ENCODE results near the gene C1RL.
"Not testable (repeated sequence)": the region's sequence is repeated elsewhere in the genome, so short reads cannot be mapped to it uniquely, and the experiment has no call there.

C1RL gene

DNA sequence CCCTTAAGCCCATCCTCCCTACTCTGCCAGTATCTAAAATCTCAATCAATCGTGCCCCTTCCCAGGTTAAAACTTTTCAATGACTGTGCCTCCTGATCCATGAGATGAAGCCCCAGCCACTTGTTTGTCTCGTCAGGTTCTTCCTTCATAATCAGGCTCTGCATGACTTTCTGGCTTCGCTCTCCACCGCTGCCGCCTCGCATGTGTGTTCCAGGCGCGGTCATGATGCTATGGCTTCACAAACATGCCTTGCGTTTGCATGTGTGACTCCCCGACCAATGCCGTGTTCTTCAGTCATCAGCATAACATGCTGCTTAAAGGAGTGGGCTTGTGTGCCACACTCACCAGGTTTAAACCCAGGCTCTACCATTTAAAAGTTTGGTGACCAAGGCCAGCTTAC lies 5.0 kb upstream of the C1RL start:
- DNase-seq = no peak

DNA sequence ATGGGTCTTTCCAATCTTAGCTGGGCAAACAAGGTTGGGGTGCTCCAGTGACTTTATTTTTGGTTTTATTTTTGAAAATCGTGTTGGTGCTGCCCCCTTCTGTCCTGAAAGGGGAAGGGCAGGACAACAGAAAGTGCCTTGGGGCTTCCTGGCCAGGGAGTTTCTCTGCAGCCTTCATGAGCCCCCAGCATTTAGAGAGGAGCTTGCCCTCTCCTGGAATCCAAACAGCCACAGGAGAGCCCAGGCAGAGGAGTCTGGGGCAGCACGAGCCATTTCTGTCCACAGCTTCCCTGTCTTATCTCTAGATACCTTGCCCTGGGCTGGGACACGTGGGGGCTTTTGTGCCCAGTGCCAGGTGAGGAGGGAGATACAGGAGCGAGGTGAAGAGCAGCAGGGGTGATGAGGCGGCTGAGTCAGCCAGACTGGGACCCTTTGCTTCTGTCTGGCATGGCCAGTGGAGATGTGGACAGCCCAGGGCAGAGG lies 4.4 kb upstream of the C1RL start:
- no peak for DNase-seq

DNA sequence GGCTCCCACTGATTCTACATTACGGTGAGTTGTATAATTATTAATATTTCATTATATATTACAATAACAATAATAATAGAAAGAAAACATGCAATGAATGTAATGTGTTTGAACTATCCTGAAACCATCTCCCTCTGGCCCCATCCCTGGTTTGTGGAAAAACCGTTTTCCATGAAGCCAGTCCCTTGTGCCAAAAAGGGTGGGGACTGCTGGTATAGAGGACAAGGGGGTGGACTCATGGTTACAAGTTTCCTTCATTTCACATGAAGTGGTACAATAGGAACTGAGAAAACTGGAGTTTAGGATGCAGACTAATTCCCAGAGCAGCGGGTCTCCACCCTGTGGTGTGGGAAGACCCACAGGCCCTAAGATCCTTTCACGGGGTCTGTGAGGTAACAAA lies 3.0 kb upstream of the C1RL start:
- DNase-seq = no peak

DNA sequence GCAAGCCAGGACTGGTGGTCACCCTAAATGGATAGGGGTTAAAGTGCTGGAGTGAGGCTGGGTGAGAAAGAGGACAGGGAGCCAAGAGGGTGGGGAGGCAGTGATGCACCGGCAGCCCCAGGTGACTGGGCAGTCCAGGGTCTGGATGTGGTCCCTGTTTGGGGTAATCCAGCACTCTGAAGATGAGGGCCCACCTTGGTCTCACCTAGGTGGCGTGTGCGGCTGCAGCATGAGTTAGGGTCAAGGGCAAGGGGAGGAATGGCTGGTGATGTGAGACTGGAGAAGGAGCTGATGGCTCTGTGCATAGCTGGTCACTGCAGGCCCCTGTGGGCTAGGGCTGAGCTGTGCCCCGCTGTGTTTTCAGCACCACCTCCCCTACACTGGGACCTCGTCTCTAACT lies 1.6 kb upstream of the C1RL start:
- DNase-seq = no peak

DNA sequence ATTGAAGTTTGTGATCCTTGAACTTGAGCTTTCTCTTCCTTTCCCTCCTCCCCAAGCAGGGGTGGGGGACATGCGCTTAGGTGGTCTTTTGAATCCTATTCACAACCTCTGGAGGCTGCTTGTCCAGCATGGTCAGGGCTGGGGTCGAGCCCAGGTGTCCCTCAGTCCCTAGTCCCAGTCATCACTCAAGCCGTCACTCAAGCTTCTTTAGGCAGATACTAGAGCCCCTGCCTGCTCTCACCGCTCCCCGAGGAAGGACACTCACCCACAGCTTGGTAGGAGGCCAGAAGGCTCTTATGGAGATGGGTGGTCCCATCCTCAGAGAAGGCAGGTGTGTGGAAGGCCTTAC lies 532 bp upstream of the C1RL start:
- DNase-seq = no peak

DNA sequence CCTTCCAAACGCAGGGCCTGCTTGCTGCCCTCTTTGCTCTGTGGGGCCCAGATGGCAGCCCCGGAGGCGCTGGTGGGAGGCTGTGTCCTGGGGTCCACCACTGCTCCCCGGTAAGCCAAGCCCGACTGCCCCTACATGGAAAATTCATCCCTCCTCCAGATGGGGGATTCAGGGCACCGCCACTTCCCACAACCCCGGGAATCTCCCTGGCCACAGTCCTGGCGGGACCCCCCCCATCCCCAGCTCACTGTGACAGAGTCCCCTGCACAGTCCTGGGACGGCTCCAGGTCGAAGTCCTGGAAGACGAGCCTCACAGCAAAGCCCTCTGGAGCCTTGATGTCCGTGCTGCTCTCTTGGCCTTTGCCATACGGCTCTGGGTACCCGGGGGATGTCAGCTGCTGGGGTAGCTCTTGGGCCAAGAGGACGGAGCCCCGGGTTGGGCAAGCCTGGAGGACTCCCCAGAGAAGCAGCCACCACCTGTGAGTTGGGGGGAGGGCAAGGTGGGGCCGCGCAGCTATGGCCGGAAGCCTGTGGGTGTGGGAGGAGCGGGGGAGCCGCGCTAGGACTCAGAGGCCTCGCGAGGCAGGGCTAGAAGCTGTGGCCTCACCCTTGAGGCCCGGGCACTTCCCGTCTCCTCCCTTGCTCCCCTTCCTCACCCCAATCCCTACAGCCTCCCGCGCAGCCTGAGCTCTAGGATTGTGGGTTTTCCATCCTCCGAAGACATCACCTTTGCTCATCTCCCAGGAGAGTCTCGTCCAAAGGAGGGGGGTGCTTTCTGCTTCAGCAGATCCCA lies 815 bp downstream of the C1RL start:
- DNase-seq = peak; percentile 80

DNA sequence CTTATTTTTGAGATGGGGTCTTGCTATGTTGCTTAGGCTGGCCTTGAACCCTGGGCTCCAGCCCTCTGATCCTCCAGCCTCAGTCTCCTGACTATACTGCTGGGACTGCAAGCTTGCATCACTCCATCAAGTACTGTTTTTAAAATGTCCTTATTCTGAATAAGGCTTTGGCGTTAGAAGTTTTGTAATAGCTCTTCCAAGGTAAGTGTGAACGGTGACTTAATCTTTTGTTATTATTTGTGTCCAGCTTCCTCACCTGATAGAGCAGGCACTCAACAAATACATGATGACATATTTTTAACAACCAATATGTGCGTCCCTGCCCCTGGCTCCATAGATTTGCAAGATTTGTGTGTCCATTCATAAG lies 1.4 kb downstream of the C1RL start:
- no peak for DNase-seq

DNA sequence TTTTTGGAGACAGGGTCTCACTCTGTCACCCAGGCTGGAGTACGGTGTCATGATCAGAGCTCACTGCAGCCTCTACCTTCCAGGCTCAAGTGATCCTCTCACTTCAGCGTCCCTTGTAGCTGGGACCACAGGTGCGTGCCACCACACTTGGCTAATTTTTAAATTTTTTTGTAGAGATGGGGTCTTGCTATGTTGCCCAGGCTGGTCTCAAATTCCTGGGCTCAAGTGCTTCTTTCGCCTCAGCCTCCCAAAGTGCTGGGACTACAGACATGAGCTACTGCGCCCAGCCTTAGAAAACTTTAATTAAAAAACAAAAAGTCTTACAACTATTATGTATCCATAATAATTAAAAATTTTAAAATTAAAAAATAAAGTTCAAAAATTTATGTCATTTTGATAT lies 1.8 kb downstream of the C1RL start:
- DNase-seq = not testable (repeated sequence)

DNA sequence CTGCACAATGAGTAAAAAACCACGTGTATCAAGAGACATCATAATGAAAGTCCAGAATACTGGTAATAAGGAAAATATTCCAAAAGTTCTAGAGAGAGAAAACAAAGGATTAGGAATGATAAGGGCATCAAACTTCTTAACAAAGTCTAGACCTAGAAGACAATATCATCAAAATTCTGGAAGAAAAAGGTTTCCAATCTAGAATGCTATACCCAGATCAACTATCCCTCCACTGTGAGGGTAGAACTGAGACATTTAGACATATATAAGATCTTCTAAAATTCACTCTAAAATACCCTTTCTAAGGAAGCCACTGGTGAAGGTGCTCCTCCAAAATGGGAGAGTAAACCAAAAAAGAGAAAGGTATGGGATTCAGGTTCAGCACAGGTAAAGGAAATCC lies 2.9 kb downstream of the C1RL start:
- DNase-seq = no peak

DNA sequence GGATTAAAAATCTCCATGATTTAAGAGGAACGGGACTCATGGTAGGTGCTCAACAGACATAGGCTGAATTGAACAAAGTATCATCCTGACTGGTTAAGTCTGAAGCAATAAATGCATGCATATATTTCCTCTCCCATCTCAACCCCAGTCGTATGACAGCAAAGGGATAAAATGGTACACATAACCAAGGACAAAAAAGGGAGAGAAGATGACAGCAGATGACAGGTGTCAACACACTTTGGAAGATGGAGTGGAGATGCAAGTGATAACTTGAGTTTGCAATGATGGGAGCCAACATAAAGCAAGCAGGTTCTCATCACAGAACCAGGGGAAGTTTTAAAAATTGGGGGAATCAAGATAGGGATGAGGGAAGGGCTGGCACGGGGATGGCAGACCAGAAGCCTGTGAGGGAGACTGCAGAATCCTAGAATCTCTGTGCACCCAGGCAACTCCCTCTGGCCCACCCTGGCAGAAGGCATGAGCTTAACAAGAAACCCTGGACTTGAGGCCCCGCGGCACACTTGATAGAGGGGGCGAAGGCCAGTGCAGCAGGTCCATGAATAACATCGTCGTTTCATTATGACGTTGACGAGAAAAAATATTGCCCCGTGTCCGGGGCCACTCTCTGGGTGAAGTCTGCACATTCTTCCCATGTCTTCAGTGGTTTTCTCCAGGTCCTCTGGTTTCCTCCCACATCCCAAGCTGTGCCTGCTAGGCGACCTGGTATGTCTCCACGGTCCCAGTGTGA lies 5.0 kb downstream of the C1RL start:
- no peak for DNase-seq

DNA sequence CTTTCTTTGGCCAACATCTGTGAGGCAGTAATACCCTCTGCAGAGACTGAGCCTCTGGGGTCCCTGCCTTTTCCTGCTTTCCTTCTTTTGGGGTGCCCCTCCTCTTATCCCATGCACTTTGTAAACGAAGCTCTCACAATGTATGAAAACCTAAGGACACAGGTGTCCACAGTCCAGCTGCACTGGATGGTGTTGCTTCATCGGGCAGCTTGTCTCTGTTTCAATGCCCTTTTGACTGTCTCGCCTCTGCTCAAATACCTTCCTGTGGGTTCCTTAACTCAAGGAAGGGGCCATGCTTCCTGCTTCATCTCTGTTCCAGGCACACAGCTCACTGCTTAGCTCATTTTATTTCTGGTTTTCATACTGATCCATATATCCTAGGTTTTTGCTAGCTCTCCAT lies 6.4 kb downstream of the C1RL start:
- no peak for DNase-seq

DNA sequence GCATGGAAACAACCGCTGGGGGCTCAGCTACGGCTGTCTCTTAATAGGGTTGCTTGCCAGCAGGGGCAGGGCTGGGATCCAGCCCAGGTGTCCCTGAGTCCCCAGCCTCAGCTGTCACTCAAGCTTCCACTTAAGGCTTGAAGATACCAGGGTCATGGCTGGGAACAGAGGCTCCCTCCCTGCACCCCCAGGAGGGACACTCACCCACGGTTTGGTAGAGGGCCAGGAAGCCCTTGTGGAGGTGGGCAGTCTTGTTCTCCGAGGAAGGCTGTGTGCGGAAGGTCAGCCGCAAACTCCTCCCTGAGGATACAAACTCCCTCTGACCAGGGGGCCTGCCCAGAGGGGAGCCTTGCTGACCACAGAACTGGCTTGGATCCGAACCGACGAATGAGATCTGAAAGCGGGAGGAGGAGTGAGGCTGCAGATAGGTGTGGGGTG lies 7.3 kb downstream of the C1RL start:
- peak; percentile 12 for DNase-seq

DNA sequence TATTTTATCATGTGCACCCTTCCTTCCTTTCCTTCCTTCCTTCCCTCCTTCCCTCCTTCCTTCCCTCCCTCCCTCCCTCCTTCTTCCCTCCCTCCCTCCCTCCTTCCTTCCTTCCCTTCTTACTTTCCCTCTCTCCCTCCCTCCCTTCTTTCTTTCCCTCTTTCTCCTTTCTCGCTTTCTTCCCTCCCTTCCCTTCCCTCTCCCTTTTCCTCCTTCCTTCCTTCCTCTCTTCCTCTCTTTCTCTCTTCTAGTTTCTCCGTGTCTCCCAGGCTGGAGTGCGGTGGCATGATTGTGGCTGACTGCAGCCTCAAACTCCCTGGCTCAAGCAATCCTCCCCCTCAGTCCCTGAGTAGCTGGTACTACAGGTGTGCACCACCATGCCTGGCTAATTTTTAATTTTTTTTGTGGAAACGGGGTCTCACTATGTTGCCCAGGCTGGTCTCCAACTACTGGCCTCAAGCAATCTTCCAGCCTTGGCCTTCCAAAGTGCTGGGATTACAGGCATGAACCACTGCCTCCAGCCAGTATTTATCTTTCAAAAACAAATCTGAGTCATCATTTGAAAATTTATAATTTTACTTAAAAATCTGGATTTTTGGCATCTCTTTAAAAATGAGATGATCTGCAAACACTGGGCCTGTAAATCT lies 7.8 kb downstream of the C1RL start:
- peak; percentile 5 for DNase-seq

DNA sequence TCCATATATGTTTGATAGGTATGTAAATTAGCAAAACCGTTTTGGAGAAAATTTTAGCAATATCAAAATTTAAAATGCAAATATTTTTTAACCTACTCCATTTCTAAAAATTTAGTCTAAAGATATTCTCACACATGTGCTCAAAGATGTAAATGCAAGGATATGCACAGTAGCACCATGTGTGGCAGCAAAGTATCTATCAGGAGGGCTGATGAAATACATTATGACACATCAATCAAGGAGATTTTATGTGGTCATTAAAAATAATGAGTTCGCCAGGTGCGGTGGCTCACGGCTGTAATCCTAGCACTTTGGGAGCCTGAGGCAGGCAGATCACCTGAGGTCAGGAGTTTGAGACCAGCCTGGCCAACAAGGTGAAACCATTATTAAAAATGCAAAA lies 8.8 kb downstream of the C1RL start:
- DNase-seq = no peak

DNA sequence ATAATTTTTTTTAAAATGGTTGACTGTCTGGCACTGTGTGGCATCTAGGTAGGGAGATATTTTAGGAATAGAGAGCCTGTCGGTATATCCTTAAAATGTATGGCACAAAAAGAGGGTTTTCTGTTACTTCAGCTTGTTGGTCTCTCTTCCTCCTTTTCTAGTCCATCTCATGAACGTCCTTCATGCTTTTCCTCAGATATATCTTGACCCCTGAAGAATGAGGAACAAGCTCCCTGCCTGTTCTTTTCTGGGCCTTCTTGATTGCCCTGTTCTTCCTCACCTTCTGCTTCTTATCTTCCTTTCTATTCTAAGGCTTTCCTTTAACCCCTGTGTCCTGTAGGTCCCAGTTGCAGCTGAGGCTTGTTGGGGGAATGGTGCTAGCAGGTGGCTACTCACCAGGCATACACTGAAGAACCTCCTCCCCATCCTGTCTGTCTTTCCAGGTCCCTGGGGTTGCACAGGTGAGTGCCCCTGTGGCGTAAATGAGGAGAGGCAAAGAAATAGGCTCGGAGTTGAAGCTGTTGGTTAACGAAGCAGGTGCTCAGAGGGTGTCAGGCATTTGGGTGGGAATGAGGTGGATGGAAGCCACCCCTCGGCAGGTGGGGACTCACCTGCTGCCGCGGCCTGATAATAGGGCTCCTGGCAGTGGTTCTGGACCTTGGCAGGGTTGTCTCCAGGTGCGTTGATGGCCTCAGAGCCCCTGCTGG lies 9.6 kb downstream of the C1RL start:
- DNase-seq = peak; percentile 6

DNA sequence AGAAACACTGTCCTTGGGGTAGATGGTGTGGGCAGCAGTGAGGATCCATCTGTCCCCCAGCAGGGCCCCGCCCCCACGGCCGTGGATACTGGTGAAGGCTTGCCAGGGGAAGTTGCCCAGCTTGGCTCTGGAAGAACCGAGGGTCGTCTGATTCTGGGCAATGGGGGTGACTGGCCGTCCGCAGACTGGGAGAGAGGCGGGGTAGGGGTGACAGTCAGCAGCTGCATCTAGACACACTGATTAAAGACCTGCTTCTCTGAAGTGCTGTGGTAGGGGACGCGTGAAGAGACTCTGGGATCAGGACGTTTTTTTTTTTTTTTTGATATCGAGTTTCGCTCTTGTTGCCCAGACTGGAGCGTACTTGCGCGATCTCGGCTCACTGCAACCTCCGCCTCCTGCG lies 12.0 kb downstream of the C1RL start:
- DNase-seq = no peak

DNA sequence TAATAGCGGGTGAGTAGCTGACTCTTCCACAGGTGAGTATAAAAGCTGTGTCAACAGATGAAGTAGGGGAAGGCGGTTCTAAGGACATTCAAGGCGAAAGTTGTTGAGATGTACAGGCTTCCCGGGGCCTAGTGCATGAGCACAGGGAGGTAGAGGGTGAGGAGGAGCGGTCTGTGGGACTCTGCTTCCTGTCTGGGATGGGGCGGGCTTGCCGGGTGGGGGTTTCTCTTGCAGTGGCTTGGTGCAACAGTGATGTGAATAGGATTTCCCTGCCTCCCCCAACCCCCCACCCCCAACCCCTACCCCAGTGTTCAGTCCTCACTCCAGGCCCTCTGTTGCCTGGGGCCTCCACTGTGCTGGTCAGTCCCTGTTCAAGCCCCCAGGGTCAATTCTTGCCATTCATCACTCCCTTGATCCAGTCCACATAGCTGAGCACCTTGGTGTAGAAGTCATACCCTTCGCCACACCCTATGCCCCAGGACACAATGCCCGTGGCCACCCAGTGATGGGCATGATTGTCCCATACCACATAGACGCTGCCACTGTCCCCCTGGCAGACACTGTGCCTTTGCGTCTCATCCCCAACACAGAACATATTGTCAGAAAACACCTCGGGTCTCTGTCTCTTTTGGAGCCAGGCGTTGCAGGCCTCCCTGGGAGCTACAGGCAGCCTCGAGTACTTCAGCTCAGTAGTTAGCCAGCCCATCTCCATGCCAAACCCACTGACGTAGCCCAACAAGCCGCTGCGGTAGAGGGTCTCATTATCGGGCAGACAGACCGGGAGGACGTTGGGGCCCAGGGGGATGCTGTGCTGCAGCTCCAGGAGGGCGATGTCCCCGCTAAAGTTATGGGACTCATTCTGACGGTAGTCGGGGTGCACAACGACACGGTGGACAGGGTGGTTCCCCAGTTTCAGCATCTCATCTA lies 12.7 kb downstream of the C1RL start:
- DNase-seq = peak; percentile 25

DNA sequence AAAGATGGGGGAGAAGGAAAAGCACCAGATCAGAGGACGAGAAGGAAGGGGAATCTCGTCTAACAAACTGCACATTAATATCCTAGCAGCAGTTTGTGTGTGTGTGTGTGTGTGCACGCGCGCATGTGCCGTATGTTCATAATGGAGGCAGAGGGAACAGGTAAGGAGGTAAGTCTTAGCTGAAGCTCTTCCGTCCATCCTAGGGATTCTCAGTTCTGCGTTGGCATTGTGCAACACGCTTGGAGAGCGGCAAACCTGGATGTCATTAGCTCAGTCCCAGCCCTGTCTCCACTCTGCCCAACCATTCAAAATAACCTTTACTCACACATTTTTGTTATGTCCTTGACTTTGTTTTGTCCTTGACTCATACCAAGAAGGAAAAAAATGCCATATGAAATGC lies 15.1 kb downstream of the C1RL start:
- DNase-seq = no peak

DNA sequence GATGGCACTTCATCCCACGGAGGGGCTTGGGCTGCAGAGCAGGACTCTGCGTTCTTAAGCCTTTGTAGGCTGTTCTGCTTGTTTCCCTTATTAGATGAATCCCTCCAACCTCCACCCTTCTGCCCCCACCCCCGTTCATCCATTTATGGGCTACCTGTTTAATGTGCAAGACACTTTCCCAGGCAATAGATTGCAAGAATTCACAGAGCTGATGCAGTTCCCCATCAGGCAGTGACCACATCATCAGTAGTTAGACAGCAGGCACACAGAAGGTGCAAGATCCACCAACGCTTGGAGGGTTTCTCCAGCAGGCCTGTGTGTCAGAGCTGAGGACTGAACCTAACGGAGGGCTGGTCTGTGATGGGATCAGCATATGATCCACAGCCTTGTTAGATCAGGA lies 15.5 kb downstream of the C1RL start:
- DNase-seq = no peak

DNA sequence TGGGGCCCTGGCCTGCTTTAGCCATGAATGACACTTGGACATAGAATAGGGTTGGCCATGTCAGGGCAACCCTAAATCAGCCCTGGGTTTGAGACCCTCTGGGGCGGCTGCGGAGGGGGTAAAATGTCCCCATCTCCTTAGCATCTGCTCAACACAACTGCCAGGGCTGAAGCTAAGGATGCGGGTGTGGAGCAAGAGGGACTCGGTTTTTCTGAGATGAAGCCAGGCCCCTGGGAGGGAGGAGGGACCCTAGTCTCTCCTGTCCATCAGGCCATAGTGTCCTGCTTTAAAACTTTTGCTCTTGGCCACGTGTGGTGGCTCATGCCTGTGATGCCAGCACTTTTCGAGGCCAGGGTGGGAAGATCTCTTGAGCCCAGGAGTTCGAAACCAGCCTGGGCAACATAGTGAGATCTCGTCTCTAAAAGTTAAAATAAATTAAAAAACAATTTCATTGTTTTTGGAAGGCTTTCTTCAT lies 16.0 kb downstream of the C1RL start:
- no peak for DNase-seq

DNA sequence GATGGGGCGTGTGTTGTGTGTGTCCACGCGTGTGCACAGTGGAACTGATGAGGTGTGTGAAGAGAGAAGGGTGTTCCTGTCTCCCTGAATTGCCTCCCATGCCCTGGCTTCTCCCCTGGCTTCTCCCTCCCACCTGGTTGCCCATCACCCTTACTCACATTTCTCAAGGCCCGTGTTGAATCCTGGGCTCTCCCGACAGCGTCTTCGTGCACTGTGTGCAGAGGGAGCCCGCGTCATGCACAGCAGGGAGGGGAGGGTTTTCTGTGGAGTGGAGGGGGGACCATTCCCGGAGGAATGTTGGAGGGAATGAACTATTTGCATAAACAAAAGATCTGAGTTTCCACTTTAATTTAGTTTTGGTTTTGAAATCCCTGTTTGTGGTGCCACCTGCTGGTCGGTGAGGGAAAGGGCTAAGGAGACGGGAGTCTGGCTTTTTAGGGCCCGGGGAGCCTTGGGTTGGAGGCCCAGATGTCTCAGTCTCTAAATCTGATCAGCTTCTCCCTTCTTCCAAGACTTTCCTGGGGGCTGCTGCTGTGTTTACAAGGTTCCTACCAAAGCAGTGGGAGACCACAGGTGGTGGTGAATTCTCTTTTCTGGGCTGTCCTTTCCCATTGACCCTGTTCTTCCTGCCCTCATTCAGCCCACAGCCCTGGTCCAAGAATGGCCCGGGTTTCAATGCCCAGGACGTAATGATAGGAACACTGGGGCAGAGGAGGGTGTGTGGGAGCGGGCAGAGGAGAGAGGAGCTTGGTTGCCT lies 16.6 kb downstream of the C1RL start, which contains the start of gene C1R:
Gene C1R (minus strand): TSS at position 217 of the 757 bp plus-strand sequence. CDS start 57 bp downstream, at position 160.
- DNase-seq = peak; percentile 88

Data from right forelimb (tissue), 1 donor.